HG03439 (cell line): ENCODE measurements around the gene ZNF248.
"Not testable (repeated sequence)": the region's sequence is repeated elsewhere in the genome, so short reads cannot be mapped to it uniquely, and the experiment has no call there.

Source experiments
- ATAC-seq: cut with Tn5 transposase; IDR thresholded peaks from one replicate; pipeline ENCODE4 v1.9.1; 2021; ENCODE audit warnings: mild to moderate bottlenecking, moderate library complexity; ENCODE audit not compliant: unreplicated experiment

ZNF248 gene

DNA sequence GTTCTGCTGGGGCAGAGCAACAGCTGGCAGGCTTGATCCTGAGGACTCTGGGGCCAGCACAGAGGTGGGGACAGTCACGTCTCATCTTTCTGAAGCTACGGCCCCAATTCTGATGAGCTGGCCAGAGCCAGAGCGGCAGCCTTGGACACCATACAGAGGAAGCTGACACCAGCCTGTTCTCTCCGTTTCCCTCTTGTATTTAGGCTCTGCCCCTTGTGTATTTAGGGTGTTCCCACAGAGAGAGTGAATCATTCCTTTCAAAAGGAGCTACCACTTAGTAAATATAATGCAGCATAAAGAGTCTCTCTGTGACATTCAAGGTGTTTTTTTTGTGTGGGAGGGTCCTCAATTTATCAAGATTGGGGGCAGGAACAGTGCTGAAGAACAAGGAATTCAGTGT lies 109.2 kb downstream of the ZNF248 start:
- no peak for ATAC-seq

DNA sequence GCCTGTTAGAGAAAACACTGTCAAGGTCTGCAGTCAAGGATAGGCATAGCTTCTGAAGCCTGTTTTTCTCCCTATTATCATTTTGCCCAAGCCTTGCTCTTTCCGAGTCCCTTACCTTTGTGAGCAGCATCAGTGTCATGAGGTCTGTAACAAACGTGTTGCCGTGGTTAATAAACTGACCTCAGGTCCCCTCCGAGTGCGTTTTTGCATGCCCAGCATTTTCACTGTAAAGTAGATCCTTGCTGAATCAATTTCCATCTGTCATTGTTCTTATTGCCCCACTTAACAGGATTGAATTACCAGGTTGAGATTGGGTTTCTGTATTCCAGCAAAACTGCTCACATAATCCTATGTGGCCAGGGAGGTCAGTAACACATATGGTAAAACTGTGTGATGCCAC lies 110.3 kb downstream of the ZNF248 start:
- no peak for ATAC-seq

DNA sequence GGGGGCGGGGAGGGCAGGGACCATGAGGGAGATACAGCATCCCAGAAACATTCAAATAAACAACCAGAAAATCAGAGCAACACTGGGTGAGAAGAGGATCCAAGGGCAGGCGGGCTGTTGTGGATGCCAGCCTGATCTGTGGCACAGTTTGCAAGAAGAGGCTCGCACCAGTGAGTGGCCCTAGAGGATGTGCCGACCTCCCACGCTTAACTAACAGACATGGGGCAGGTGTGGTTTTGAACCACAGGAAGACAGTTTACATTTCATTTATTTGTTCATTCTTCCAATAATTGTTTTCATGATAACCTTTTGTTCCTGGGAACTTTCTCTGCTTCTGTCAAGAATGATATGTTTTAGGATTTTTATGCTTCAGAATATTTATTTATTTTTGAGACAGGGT lies 115.6 kb downstream of the ZNF248 start:
- no peak for ATAC-seq

DNA sequence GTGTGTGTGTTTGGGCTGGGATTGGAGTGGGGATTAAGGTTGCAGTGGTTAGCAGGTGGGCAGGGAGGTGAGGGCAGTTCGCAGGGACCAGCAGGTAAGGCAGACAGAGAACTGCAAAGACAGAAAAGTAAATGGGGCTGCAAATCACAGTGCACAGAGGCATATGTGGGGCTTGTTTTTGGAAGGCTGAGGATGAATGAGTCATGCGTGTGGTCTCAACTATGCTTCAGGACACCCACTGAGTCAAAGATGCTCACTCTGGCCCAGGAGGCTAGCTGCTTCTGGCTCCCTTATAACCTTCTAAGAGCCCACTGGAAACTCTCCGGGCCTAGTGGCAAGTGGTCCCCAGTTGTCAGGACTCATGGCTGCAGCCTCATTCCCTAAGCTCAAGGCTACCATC lies 118.2 kb downstream of the ZNF248 start:
- no peak for ATAC-seq

DNA sequence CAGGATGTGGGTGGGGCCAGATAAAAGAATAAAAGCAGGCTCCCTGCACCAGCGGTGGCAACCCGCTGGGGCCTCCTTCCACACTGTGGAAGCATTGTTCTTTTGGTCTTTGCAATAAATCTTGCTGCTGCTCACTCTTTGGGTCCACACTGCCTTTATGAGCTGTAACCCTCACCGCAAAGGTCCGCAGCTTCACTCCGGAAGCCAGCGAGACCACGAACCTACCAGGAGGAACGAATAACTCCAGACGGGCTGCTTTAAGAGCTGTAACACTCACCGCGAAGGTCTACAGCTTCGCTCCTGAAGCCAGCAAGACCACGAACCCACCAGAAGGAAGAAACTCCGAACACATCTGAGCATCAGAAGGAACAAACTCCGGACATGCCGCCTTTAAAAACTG lies 119.2 kb downstream of the ZNF248 start:
- ATAC-seq = not testable (repeated sequence)

DNA sequence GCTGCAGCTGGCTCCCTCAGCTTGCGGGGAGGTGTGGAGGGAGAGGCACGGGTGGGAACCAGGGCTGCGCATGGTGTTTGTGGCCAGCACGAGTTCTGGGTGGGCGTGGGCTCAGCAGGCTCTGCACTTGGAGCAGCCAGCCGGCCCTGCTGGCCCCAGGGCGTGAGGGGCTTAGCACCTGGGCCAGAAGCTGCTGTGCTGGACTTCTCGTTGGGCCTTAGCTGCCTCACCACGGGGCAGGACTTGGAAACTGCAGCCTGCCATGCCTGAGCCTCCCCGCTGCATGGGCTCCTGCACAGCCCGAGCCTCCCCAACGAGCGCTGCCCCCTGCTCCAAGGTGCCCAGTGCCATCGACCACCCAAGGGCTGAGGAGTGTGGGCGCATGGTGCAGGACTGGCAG lies 120.1 kb downstream of the ZNF248 start:
- ATAC-seq = no peak

DNA sequence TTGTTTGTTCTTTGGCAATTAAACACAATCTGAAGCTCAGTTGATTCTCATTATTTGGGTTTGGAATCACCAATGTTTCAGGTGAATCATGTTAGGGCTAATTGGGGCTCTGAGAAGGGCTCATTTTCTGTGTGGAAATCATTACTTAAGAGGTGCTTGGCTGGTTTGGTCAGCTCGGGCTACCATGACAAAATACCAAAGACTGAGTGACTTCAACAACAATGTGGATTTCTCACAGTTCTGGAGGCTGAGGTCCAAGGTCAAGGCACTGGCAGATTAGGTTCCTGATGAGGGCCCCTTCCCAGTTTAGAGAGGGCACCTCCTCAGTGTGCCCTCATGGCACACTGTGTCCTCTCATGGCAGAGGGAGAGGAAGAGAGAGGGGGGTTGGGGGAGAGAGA lies 121.3 kb downstream of the ZNF248 start:
- ATAC-seq = no peak

DNA sequence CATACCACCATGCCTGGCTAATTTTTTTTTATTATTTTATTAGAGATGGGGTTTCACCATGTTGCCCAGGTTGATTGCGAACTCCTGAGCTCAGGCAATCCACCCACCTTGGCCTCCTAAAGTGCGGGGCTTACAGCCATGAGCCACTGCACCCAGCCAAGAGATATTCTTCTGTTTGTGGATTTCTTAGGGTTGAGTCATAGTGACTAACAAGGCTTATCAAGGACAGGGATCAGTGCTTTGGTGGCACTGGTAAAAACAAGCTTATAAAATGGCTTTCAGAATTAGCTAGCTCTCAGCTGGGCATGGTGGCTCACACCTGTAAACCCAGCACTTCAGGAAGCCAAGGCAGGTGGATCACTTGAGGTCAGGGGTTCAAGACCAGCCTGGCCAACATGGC lies 122.4 kb downstream of the ZNF248 start:
- ATAC-seq = no peak
